ENCODE data around the gene SLC7A14. TPM values are rescaled to one million over a fixed set of nuclear protein-coding genes. Genes with fewer than 3 reads are reported as not detected.

The SLC7A14 gene
- total and polyA plus RNA-seq, 2 experiments from 2014 or later: 0.05 TPM; not detected in 1

- no peak for DNase-seq
- Histone ChIP-seq H2AFZ (no peak overlapping the region), H3K79me2 (ENCODE audit: insufficient read depth) (no peaks in the 10 kb centered on the region), H3K9me3 (ENCODE audit: low read depth) (no peaks in the 10 kb centered on the region), H3K4me3 (no peak overlapping the region), H3K27me3 (replicated peaks; ENCODE audit: insufficient read depth) (no peaks in the 10 kb centered on the region; the same call in 1 of the 2 replicates), H3K27ac (no peak overlapping the region), H3K9me2 (ENCODE audit: insufficient read depth) (no peaks in the 10 kb centered on the region; the same call in 1 of the 2 replicates), H4K20me1 (ENCODE audit: insufficient read depth) (no peaks in the 10 kb centered on the region), H3K9ac (no peak overlapping the region), H3K4me1 (ENCODE audit: insufficient read depth) (no peaks in the 10 kb centered on the region), H3F3A (ENCODE audit: insufficient read depth) (no peaks in the 10 kb centered on the region), H3K4me2 (ENCODE audit: unreplicated experiment) (no peak overlapping the region), H3K36me3 (ENCODE audit: low read depth) (no peaks in the 10 kb centered on the region)
- in situ Hi-C loops (cut with MboI): no loop called here
- WGBS, 2 experiments (ENCODE audit: low coverage in 1 of 2, low lambda C conversion rate in 2 of 2, missing lambda C conversion rate in 2 of 2): 50 to 78% methylated on average over 1 of the region's 1 CpG
- TF ChIP-seq EZH2 (IDR thresholded peaks at IDR 0.05; ENCODE audit: insufficient read depth, poor library complexity, severe bottlenecking) (no peak), EZH2phosphoT487 (IDR thresholded peaks at IDR 0.05; ENCODE audit: insufficient read depth, low read depth) (no peak)
Measured at GRCh38 chr3:170593634-170594033, 7.8 kb upstream of the SLC7A14 start.

- Histone ChIP-seq H3K4me2 (ENCODE audit: unreplicated experiment) (no peak overlapping the region), H3K9me3 (ENCODE audit: low read depth) (no peaks in the 10 kb centered on the region), H2AFZ (no peak overlapping the region), H3K9me2 (ENCODE audit: insufficient read depth) (no peaks in the 10 kb centered on the region), H3K36me3 (ENCODE audit: low read depth) (no peaks in the 10 kb centered on the region), H3K9ac (no peak overlapping the region), H3K4me1 (ENCODE audit: insufficient read depth) (peaks cover 3% of the 10 kb centered on the region; the same call in 1 of the 2 replicates), H3K27ac (no peak overlapping the region), H4K20me1 (ENCODE audit: insufficient read depth) (no peaks in the 10 kb centered on the region), H3K4me3 (no peak overlapping the region), H3F3A (ENCODE audit: insufficient read depth) (no peaks in the 10 kb centered on the region), H3K79me2 (ENCODE audit: insufficient read depth) (no peaks in the 10 kb centered on the region), H3K27me3 (replicated peaks; ENCODE audit: insufficient read depth) (peaks cover 34% of the 10 kb centered on the region)
- 46 to 74% methylated on average over 2 of the region's 2 CpGs for WGBS, 2 experiments (ENCODE audit: low coverage in 1 of 2, low lambda C conversion rate in 2 of 2, missing lambda C conversion rate in 2 of 2)
- in situ Hi-C loops (cut with MboI): no loop called here
- DNase-seq: no peak
- TF ChIP-seq EZH2 (IDR thresholded peaks at IDR 0.05; ENCODE audit: insufficient read depth, poor library complexity, severe bottlenecking): no peak
- no peak for TF ChIP-seq EZH2phosphoT487 (IDR thresholded peaks at IDR 0.05; ENCODE audit: insufficient read depth, low read depth)
Measured at GRCh38 chr3:170589113-170589512, 3.2 kb upstream of the SLC7A14 start.

- Histone ChIP-seq H3K4me1 (ENCODE audit: insufficient read depth) (peaks cover 3% of the 10 kb centered on the region; the same call in 1 of the 2 replicates), H3K4me2 (ENCODE audit: unreplicated experiment) (peak overlapping the region; percentile 72), H3K36me3 (ENCODE audit: low read depth) (no peaks in the 10 kb centered on the region), H3K4me3 (peak overlapping the region; percentile 63), H2AFZ (peak overlapping the region; percentile 34), H3K9me3 (ENCODE audit: low read depth) (no peaks in the 10 kb centered on the region), H3F3A (ENCODE audit: insufficient read depth) (no peaks in the 10 kb centered on the region), H3K9ac (no peak overlapping the region), H3K9me2 (ENCODE audit: insufficient read depth) (no peaks in the 10 kb centered on the region), H4K20me1 (ENCODE audit: insufficient read depth) (no peaks in the 10 kb centered on the region), H3K27me3 (replicated peaks; ENCODE audit: insufficient read depth) (peaks cover 36% of the 10 kb centered on the region), H3K79me2 (ENCODE audit: insufficient read depth) (no peaks in the 10 kb centered on the region), H3K27ac (no peak overlapping the region)
- in situ Hi-C loops (cut with MboI): no loop called here
- peak; percentile 33 for DNase-seq
- peak; percentile 78 for TF ChIP-seq EZH2 (IDR thresholded peaks at IDR 0.05; ENCODE audit: insufficient read depth, poor library complexity, severe bottlenecking)
- TF ChIP-seq EZH2phosphoT487 (IDR thresholded peaks at IDR 0.05; ENCODE audit: insufficient read depth, low read depth): no peak
- WGBS, 2 experiments (ENCODE audit: low coverage in 1 of 2, low lambda C conversion rate in 2 of 2, missing lambda C conversion rate in 2 of 2): 4% methylated on average over 52 to 79 of the region's 81 CpGs
Measured at GRCh38 chr3:170585008-170585936, 603 bp downstream of the SLC7A14 start.

- peaks cover 36% of the 10 kb centered on the region for H3K27me3 ChIP-seq (replicated peaks; ENCODE audit: insufficient read depth)
- H3F3A ChIP-seq (ENCODE audit: insufficient read depth): no peaks in the 10 kb centered on the region
- H3K79me2 ChIP-seq (ENCODE audit: insufficient read depth): no peaks in the 10 kb centered on the region
- H2AFZ ChIP-seq: no peak overlapping the region
- no peak overlapping the region for H3K9ac ChIP-seq
- no peaks in the 10 kb centered on the region for H3K9me2 ChIP-seq (ENCODE audit: insufficient read depth)
- peak; percentile 78 for DNase-seq
- H3K4me2 ChIP-seq (ENCODE audit: unreplicated experiment): peak overlapping the region; percentile 72
- H4K20me1 ChIP-seq (ENCODE audit: insufficient read depth): no peaks in the 10 kb centered on the region
- H3K9me3 ChIP-seq (ENCODE audit: low read depth): no peaks in the 10 kb centered on the region
- 5 to 8% methylated on average over 19 to 20 of the region's 20 CpGs for WGBS, 2 experiments (ENCODE audit: low coverage in 1 of 2, low lambda C conversion rate in 2 of 2, missing lambda C conversion rate in 2 of 2)
- peaks cover 3% of the 10 kb centered on the region; the same call in 1 of the 2 replicates for H3K4me1 ChIP-seq (ENCODE audit: insufficient read depth)
- H3K27ac ChIP-seq: no peak overlapping the region
- no peaks in the 10 kb centered on the region for H3K36me3 ChIP-seq (ENCODE audit: low read depth)
- in situ Hi-C loops (cut with MboI): no loop called here
- peak overlapping the region; percentile 63 for H3K4me3 ChIP-seq
- TF ChIP-seq EZH2 (IDR thresholded peaks at IDR 0.05; ENCODE audit: insufficient read depth, poor library complexity, severe bottlenecking) (no peak), EZH2phosphoT487 (IDR thresholded peaks at IDR 0.05; ENCODE audit: insufficient read depth, low read depth) (no peak)
Measured at GRCh38 chr3:170584585-170585007, 1.3 kb downstream of the SLC7A14 start.

Measured in GM23248 (cell line).